ENCODE results near the gene ENDOG. TPM values are rescaled to one million over a fixed set of nuclear protein-coding genes. Genes with fewer than 3 reads are reported as not detected.
"Not testable (repeated sequence)": the region's sequence is repeated elsewhere in the genome, so short reads cannot be mapped to it uniquely, and the experiment has no call there.

The ENDOG gene
- total RNA-seq, 2 donors from 2014 or later: 46.5 to 63.0 TPM

DNA sequence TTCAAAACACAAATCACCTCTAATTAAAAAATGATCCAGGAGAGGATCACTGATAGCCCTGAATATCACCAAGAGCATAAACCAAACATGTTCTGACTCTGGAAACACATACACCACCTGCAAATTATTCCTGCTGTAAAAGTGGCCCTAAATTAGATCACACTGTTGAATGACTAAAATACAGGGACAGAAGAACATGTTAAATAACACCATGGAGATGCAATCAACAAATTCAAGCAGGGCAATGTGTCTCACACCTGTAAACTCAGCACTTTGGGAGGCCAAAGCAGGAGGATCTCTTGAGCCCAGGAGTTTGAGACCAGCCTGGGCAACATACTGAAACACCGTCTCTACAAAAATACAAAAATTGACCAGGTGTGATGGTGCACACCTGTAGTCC, 29.5 kb downstream of the ENDOG start:
- ATAC-seq (no peak), DNase-seq (no peak)
- intact Hi-C loops (cut with DNase I, micrococcal nuclease): no loop called here

DNA sequence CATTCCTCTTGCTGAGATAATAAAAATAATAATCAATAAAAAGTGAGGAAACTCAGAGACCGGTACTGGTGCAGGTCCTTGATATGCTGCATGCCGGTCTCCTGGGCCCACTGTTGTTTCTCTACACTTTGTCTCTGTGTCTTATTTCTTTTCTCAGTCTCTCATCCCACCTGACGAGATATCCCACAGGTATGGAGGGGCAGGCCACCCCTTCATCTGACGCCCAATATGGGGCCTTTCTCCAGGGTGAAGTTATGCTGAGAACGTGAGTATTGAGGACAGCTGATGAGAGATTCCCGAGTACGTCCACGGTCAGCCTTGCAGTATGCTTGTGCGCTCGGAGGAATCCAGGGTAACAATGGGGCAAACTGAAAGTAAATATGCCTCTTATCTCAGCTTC, 32.7 kb downstream of the ENDOG start:
- ATAC-seq; intact Hi-C loops (cut with DNase I, micrococcal nuclease); DNase-seq: not testable (repeated sequence)

DNA sequence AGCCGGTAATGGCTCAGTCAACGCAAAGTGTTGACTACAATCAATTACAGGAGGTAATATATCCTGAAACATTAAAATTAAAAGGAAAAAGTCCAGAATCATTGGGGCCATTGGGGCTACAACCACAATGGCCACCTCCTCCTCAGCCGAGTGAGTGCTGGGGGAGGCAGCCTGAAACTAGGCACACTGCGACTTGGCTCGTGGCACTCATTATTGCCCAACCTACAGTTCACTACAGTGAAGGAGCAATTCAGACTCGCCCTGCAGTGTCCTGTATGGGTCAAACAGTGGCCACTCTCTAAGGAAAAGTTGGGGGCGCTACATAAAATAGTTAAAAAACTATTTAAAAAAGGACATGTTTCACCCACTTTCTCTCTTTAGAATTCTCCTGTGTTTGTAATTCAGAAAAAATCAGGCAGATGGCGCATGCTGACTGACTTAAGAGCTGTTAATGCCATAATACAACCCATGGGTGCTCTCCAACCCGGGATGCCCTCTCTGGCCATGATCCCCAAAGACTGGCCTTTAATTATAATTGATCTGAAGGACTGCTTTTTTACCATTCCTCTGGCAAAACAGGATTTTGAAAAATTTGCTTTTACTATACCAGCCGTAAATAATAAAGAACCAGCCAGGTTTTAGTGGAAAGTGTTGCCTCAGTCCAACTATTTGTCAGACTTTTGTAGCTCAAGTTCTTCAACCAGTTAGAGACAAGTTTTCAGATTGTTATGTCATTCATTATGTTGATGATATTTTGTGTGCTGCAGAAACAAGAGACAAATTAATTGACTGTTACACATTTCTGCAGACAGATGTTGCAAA, 33.7 kb downstream of the ENDOG start:
- intact Hi-C loops (cut with DNase I, micrococcal nuclease): not testable (repeated sequence)
- ATAC-seq (peak; percentile 59), DNase-seq (peak in 1 of 2 donors; percentile 16)

DNA sequence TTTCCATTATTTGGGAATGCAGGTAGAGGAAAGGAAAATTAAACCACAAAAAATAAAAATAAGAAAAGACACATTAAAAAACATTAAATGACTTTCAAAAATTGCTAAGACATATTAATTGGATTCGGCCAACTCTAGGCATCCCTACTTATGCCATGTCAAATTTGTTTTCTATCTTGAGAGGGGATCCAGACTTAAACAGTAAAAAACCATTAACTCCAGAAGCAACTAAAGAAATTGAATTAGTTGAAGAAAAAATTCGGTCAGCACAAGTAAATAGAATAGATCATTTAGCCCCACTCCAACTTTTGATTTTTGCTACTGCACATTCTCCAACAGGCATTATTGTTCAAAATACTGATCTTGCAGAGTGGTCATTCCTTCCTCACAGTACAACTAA, 34.3 kb downstream of the ENDOG start:
- ATAC-seq; DNase-seq; intact Hi-C loops (cut with DNase I, micrococcal nuclease): not testable (repeated sequence)

DNA sequence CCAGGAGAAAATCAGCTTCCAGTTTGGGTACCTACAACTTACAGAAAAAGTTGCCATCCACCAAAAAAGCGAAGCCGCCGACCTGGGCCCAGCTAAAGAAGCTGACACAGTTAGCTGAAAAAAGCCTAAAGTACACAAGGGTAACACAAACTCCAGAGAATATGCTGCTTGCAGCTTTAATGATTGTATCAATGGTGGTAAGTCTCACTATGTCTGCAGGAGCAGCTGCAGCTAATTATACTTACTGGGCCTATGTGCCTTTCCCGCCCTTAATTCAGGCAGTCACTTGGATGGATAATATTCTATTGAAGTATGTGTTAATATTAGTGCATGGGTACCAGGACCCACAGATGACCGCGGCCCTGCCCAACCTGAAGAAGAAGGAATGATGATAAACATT, 36.2 kb downstream of the ENDOG start:
- DNase-seq; intact Hi-C loops (cut with DNase I, micrococcal nuclease); ATAC-seq: not testable (repeated sequence)

DNA sequence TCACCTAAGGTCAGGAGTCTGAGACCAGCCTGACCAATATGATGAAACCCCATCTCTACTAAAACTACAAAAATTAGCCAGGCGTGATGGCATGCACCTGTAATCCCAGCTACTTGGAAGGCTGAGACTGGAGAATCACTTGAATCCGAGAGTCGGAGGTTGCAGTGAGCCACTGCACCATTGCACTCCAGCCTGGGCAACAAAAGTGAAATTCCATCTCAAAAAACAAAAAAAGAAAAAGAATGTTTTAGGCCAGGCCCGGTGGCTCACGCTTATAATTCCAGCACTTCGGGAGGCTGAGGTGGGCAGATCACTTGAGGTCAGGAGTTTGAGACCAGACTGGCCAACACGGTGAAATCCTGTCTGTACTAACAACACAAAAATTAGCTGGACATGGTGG, 40.2 kb downstream of the ENDOG start:
- DNase-seq; intact Hi-C loops (cut with DNase I, micrococcal nuclease); ATAC-seq: not testable (repeated sequence)

DNA sequence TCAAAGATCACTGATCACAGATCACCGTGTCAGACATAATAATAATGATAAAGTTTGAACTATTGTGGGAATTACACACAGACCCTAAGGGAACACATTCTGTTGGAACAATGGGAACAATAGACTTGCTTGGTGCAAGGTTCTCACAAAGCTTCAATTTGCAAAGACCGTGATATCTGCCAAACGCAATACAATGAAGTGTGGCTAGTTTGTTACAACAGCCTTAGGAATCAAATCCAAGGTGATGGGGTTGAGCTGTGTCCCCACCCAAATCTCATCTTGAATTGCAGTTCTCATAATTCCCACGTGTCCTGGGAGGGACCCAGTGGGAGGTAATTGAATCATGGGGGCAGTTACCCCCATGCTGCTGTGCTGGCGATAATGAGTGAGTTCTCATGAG, 42.6 kb downstream of the ENDOG start:
- intact Hi-C loops (cut with DNase I, micrococcal nuclease): loop anchor here in 1 of 2 donors (10.0 kb wide), 1 partner anchor 64 kb away; the partner anchor contains the start of gene PHYHD1
- no peak for ATAC-seq
- DNase-seq: no peak

DNA sequence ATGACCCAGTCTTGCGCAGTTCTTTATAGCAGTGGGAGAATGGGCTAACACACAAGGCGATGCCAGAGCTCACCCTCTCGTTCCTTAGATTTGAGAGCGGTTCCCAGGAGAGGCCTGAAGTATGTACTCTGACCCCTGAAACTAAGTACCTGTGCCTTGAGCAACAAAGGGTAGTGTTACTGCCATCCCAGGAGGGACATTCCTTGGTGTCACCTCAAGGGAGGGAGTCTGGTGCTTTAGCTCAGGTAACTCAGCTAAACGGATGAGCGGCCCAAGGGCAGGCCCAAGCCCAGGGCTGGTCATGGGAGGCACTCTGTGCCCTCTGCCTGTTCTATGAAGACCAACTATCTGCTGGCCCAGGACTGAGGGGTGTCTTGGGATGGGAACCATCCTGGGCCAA, 43.2 kb downstream of the ENDOG start:
- intact Hi-C loops (cut with DNase I, micrococcal nuclease): loop anchor here in 1 of 2 donors (10.0 kb wide), 1 partner anchor 63 kb away; the partner anchor contains the start of gene PHYHD1
- ATAC-seq (no peak), DNase-seq (no peak)

DNA sequence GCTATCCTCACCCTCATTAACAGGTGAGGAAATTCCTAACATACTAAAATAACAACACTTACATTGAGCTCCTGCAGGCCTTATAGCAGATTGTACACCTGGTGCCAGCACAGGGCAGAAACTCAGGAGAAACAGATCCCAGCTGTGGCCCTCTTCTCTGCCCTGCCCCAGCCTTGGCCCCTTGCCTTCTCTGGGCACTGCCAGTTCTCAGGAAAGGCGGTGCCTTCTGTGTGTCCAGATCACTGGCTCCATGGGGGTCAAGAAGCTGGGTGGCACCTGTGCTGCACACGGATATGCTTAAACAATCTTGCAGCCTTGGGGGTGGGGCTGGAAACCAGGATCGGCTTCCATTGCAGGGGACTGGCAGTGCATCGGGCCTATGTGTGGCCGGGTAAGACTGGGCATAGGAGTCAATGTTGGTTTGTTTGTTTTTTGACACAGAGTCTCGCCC, 44.1 kb downstream of the ENDOG start:
- peak; percentile 80 for ATAC-seq
- peak; percentile 46 to 60 for DNase-seq
- intact Hi-C loops (cut with DNase I, micrococcal nuclease): loop anchor here (2.0 to 10.0 kb wide), 2 partner anchors 62 to 66 kb away; partner anchors contain the start of gene PHYHD1 (in 1 of the 2)

DNA sequence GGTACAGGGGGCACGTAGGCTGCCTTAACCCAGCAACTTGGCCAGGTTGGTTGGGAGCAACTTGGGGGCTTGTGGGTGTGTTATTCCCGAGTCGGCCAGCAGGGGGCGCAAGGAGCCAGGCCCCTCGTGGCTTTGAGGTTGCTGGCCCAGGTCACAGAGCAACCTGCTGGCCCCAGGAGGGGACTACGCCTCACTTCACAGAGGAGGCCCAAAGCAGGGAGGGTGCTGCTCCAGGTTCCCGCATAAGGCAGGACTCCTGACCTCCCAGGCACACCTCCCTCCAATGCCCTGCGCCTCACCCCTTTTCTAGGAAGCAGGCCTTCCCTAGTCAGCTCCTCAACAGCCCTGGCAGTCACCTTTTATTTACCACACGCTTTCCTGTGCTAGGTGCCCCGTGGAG, 45.3 kb downstream of the ENDOG start:
- intact Hi-C loops (cut with DNase I, micrococcal nuclease): loop anchor here (2.0 to 10.0 kb wide), 2 partner anchors 61 to 65 kb away; partner anchors contain the start of gene PHYHD1 (in 1 of the 2)
- DNase-seq (peak; percentile 44 to 82), ATAC-seq (peak; percentile 75)

DNA sequence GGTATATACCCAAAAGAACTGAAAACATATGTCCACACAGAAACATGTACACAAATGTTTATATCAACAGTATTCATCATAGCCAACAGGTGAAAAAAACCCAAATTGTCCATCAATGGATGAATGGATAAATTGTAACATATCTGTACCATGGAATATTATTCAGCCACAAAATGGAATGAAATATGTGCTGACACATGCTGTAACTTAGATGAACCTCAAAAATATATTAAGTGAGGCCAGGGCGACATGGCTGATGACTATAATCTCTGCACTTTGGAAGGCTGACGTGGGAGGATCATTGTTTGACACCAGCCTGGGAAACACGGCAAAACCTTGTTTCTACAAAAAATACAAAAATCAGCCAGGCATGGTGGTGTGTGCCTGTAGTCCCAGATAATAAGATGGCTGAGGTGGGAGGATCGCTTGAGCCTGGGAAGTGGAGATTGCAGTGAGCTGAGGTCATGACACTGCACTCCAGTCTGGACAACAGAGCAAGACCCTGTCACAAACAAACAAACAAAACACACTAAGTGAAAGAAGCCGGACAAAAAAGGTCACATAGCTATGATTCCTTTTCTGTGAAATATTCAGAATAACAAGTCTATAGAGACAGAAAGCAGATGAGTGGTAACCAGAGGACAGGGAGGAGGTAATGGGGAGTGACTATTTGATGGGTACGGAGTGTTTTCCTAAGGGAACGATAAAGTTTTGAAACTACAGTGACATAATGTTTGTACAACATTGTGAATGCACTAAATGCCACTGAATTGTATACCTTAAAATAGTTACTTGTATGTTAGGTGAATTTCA, 52.0 kb downstream of the ENDOG start:
- no peak for ATAC-seq
- intact Hi-C loops (cut with DNase I, micrococcal nuclease): no loop called here

DNA sequence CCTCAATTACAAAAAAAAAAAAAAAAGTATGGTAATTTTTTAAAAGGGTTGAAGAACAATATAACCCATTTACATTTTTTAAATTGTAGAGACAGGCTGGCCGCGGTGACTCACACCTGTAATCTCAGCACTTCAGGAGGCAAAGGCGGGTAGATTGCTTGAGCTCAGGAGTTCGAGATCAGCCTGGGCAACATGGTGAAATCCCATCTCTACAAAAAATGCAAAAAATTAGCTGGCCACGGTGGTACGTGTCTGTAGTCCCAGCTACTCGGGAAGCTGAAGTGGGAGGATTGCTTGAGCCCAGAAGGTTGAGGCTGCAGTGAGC, 52.6 kb downstream of the ENDOG start:
- ATAC-seq; intact Hi-C loops (cut with DNase I, micrococcal nuclease); DNase-seq: not testable (repeated sequence)

More for the DNA sequence above, 52.0 kb downstream of the ENDOG start:
- no peak for DNase-seq

Other genes with a start within 250 kb of the ENDOG start
- 10 to 100 TPM; 34.8 to 51.5 TPM for gene DYNC2I2, start 161.7 kb upstream of the ENDOG start, total RNA-seq
- gene SET, start 129.3 kb upstream of the ENDOG start, total RNA-seq: 100 to 1,000 TPM; 153 to 193 TPM
- 1 to 10 TPM; 4.2 to 5.4 TPM for gene PKN3, start 116.0 kb upstream of the ENDOG start, total RNA-seq
- gene ZDHHC12, start 94.4 kb upstream of the ENDOG start, total RNA-seq: 10 to 100 TPM; 76.2 to 82.5 TPM
- gene ZER1, start 46.6 kb upstream of the ENDOG start, total RNA-seq: 10 to 100 TPM; 53.0 to 62.0 TPM
- 10 to 100 TPM; 21.9 to 24.4 TPM for gene TBC1D13, start 31.2 kb upstream of the ENDOG start, total RNA-seq
- 10 to 100 TPM; 32.3 to 33.3 TPM for gene SPOUT1, start 11.3 kb downstream of the ENDOG start, total RNA-seq
- gene KYAT1, start 63.5 kb downstream of the ENDOG start, total RNA-seq: 1 to 10 TPM; 2.1 TPM
- gene LRRC8A, start 63.6 kb downstream of the ENDOG start, total RNA-seq: 10 to 100 TPM; 21.8 to 38.3 TPM
- gene PHYHD1, start 102.5 kb downstream of the ENDOG start, total RNA-seq: 1 to 10 TPM; 1.5 to 7.1 TPM
- 10 to 100 TPM; 12.1 to 12.8 TPM for gene DOLK, start 129.1 kb downstream of the ENDOG start, total RNA-seq
- gene NUP188, start 129.2 kb downstream of the ENDOG start, total RNA-seq: 10 to 100 TPM; 19.6 to 23.6 TPM
- 100 to 1,000 TPM; 158 to 169 TPM for gene SH3GLB2, start 209.8 kb downstream of the ENDOG start, total RNA-seq
- 10 to 100 TPM; 68.3 to 71.3 TPM for gene MIGA2, start 218.1 kb downstream of the ENDOG start, total RNA-seq